Panc1 (cell line): ENCODE data around the gene NAV1. TPM values are rescaled to one million over a fixed set of nuclear protein-coding genes. Genes with fewer than 3 reads are reported as not detected.

ENCODE experiments used
- ATAC-seq: fragments of 200-7000 bp; cut with Tn5 transposase; 2 replicates; pipeline ENCODE4 v1.9.1; 2020; ENCODE audit warnings: mild to moderate bottlenecking, moderate library complexity
- BruUV-seq: library from RNA; stranded (reverse); fragments of 400-500 nt; replicated peaks from 2 replicates; lab custom pipeline; 2021; lab: Mats Ljungman, UMichigan
- CTCF ChIA-PET: fragments of 300-600 bp; sonication (Branson Sonifier 250); formaldehyde crosslinking; loops from one replicate; lab custom pipeline; 2022; ENCODE audit warnings: antibody characterized with exemption; lab: Charles Lee
- POLR2A ChIA-PET: fragments of 300-600 bp; sonication (Branson Sonifier 250); formaldehyde crosslinking; loops from one replicate; lab custom pipeline; 2022; ENCODE audit warnings: antibody characterized with exemption; lab: Charles Lee
- DNase-seq: peaks from one replicate; pipeline ENCODE4 v3.0.0-alpha.2; 2010; ENCODE audit warnings: low read depth, low spot score
- H3K27ac ChIP-seq: 2 replicates; pipeline ENCODE4 v1.5.1; 2011; ENCODE audit warnings: mild to moderate bottlenecking, low read length, inconsistent platforms
- H3K27me3 ChIP-seq: fragments of 200-500 bp; sonication (Bioruptor generic); 2 replicates; pipeline ENCODE4 v1.6.0; 2014; ENCODE audit warnings: low read length, inconsistent platforms; ENCODE audit not compliant: control insufficient read depth, insufficient read depth
- H3K36me3 ChIP-seq: fragments of 200-500 bp; sonication (Bioruptor generic); 2 replicates; pipeline ENCODE4 v1.5.1; 2014; ENCODE audit warnings: inconsistent platforms, mild to moderate bottlenecking, low read length, moderate library complexity; ENCODE audit not compliant: control insufficient read depth, insufficient read depth
- H3K4me1 ChIP-seq: 2 replicates; pipeline ENCODE4 v1.5.1; 2011; ENCODE audit warnings: inconsistent platforms, mild to moderate bottlenecking, low read length, moderate library complexity; ENCODE audit not compliant: control insufficient read depth, insufficient read depth
- H3K4me3 ChIP-seq, 2 experiments: 2 replicates each; pipeline ENCODE4 v1.5.1; 2011 to 2012; ENCODE audit warnings: low read depth in 2 of 2, low read length in 2 of 2, mild to moderate bottlenecking in 2 of 2, inconsistent platforms in 1 of 2, moderate library complexity in 1 of 2
- H3K9me3 ChIP-seq: fragments of 200-500 bp; sonication (Bioruptor generic); 2 replicates; pipeline ENCODE4 v1.5.1; 2014; ENCODE audit warnings: low read depth, mild to moderate bottlenecking, inconsistent platforms, low read length, moderate library complexity; ENCODE audit not compliant: control insufficient read depth, insufficient read depth
- POLR2AphosphoS5 ChIP-seq: IDR thresholded peaks from 2 replicates; pipeline ENCODE4 v1.6.1; 2012; ENCODE audit warnings: mild to moderate bottlenecking, low read depth, low read length, moderate library complexity
- SIN3A ChIP-seq: IDR thresholded peaks from 2 replicates; pipeline ENCODE4 v1.6.1; 2012; ENCODE audit warnings: low read depth, mild to moderate bottlenecking, low read length, moderate library complexity, borderline replicate concordance; ENCODE audit not compliant: insufficient read depth
- TCF7L2 ChIP-seq: IDR thresholded peaks from 2 replicates; pipeline ENCODE4 v1.6.1; 2011; ENCODE audit warnings: mild to moderate bottlenecking, low read depth, low read length, inconsistent platforms
- in situ Hi-C: cut with HindIII; loops from 2 replicates; pipeline ENCODE4 v1.10.0; 2016; ENCODE audit warnings: low sequenced_read_pairs, low pct_unique_long_range_greater_than_20kb
- intact Hi-C: fragments of 100-400 bp; cut with micrococcal nuclease; formaldehyde crosslinking; loops from one replicate; pipeline ENCODE4 v1.10.0; 2022; ENCODE audit not compliant: unreplicated experiment
- total RNA-seq: library from RNA; stranded (reverse); gene quantifications from one replicate; pipeline ENCODE4 v1.2.1, GENCODE V29; 2021; ENCODE audit not compliant: unreplicated experiment
- TF ChIP-seq, protein P1 (sequence below), 2 experiments: IDR thresholded peaks; 2 replicates each; pipeline ENCODE4 v1.6.1; 2011 to 2012; ENCODE audit warnings: low read depth in 2 of 2, control low read depth in 1 of 2, low read length in 1 of 2, mild to moderate bottlenecking in 1 of 2, moderate library complexity in 1 of 2; ENCODE audit not compliant: insufficient read depth in 1 of 2
- TF ChIP-seq, protein P2 (sequence below): fragments of 450-650 bp; IDR thresholded peaks from 2 replicates; pipeline ENCODE4 v1.5.1; 2017; ENCODE audit warnings: mild to moderate bottlenecking

The NAV1 gene
- total RNA-seq, 1 experiment from 2014 or later: 29.0 TPM

DNA sequence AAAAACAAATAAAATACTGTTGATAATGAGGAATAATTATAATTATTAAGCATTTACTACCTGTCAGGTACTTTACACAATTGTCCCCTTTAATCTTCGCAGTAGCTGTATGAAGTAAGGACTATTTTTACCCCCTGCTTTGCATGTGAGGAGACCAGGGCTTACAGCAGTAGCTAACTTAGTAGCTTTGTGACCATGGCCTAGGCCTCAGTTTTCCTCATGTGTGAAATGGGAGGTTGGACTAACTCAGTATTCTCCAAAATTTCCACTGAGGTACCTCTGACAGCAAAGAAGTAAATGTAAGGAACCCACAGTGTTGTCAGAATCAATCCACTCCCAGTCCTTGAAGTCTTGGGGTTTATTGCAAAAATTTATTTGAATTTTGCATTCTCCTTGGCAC lies 28.2 kb upstream of the NAV1 start:
- DNase-seq: no peak
- Histone ChIP-seq H3K27ac (no peak overlapping the region), H3K4me3 (no peak overlapping the region), H3K4me1 (peaks cover 18% of the 10 kb centered on the region), H3K36me3 (no peaks in the 10 kb centered on the region), H3K27me3 (no peaks in the 10 kb centered on the region), H3K9me3 (no peaks in the 10 kb centered on the region)
- in situ Hi-C loops (no loop called here), intact Hi-C loops (no loop called here)
- ChIA-PET POLR2A (no interaction called here), CTCF (interaction anchor here (6.7 kb wide), 1 partner anchor 29 kb away, joined by 110 read pairs; no protein-coding TSS in a partner anchor)
- no TSS peak for BruUV-seq
- no peak for ATAC-seq
- TF ChIP-seq, protein P1, sequence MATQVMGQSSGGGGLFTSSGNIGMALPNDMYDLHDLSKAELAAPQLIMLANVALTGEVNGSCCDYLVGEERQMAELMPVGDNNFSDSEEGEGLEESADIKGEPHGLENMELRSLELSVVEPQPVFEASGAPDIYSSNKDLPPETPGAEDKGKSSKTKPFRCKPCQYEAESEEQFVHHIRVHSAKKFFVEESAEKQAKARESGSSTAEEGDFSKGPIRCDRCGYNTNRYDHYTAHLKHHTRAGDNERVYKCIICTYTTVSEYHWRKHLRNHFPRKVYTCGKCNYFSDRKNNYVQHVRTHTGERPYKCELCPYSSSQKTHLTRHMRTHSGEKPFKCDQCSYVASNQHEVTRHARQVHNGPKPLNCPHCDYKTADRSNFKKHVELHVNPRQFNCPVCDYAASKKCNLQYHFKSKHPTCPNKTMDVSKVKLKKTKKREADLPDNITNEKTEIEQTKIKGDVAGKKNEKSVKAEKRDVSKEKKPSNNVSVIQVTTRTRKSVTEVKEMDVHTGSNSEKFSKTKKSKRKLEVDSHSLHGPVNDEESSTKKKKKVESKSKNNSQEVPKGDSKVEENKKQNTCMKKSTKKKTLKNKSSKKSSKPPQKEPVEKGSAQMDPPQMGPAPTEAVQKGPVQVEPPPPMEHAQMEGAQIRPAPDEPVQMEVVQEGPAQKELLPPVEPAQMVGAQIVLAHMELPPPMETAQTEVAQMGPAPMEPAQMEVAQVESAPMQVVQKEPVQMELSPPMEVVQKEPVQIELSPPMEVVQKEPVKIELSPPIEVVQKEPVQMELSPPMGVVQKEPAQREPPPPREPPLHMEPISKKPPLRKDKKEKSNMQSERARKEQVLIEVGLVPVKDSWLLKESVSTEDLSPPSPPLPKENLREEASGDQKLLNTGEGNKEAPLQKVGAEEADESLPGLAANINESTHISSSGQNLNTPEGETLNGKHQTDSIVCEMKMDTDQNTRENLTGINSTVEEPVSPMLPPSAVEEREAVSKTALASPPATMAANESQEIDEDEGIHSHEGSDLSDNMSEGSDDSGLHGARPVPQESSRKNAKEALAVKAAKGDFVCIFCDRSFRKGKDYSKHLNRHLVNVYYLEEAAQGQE (IDR thresholded peaks at IDR 0.05; ENCODE audit: insufficient read depth in 1 of 2, low read depth in 2 of 2, low read length in 1 of 2): no peak
- TF ChIP-seq, protein P2, sequence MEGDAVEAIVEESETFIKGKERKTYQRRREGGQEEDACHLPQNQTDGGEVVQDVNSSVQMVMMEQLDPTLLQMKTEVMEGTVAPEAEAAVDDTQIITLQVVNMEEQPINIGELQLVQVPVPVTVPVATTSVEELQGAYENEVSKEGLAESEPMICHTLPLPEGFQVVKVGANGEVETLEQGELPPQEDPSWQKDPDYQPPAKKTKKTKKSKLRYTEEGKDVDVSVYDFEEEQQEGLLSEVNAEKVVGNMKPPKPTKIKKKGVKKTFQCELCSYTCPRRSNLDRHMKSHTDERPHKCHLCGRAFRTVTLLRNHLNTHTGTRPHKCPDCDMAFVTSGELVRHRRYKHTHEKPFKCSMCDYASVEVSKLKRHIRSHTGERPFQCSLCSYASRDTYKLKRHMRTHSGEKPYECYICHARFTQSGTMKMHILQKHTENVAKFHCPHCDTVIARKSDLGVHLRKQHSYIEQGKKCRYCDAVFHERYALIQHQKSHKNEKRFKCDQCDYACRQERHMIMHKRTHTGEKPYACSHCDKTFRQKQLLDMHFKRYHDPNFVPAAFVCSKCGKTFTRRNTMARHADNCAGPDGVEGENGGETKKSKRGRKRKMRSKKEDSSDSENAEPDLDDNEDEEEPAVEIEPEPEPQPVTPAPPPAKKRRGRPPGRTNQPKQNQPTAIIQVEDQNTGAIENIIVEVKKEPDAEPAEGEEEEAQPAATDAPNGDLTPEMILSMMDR: no peak
- TF ChIP-seq POLR2AphosphoS5 (no peak), TCF7L2 (no peak)

DNA sequence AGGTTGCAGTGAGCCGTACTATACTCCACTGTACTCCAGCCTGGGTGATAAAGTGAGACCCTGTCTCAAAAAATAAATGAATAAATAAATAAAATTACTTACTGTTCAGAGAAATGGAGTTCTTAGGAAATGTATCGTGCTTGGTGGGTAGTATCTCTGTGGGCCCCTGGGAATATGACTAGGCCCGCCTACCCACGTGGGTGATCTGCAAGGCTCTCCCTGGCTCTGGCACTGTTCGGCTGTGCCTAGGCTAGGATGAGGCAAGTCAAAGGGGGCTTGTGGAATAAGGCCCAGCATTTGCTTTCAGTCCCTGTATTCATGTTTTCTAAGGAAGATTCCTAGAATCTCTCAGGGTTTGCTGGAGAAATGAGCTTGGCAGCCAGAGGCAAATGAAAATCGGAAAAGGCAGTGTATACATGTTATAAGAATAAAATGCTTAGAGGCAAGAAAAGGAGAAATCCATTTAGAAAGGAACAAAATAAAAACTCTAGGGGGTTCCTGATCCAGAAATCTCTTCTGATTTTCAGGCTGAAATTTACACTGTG lies 27.5 kb upstream of the NAV1 start:
- Histone ChIP-seq H3K9me3 (no peaks in the 10 kb centered on the region), H3K27ac (no peak overlapping the region), H3K4me1 (peaks cover 13% of the 10 kb centered on the region), H3K27me3 (no peaks in the 10 kb centered on the region), H3K36me3 (no peaks in the 10 kb centered on the region), H3K4me3 (no peak overlapping the region)
- BruUV-seq: no TSS peak
- ATAC-seq (no peak), DNase-seq (no peak)
- POLR2A ChIA-PET: interaction anchor here (2.0 kb wide), 1 partner anchor 30 kb away, joined by 14 read pairs; no protein-coding TSS in a partner anchor
- in situ Hi-C loops: no loop called here
- TF ChIP-seq, protein P1 (IDR thresholded peaks at IDR 0.05; ENCODE audit: insufficient read depth in 1 of 2, low read depth in 2 of 2, low read length in 1 of 2): no peak
- TF ChIP-seq, protein P2: no peak
- TF ChIP-seq SIN3A (no peak), POLR2AphosphoS5 (no peak)
- intact Hi-C loops: no loop called here
- CTCF ChIA-PET: interaction anchor here (0.7 to 6.7 kb wide), 7 partner anchors 8 to 124 kb away, joined by 7 to 110 read pairs (median 23); no protein-coding TSS in a partner anchor
